SW480 (cell line): Measurements from ENCODE around the gene BAD.
"Not testable (repeated sequence)": the region's sequence is repeated elsewhere in the genome, so short reads cannot be mapped to it uniquely, and the experiment has no call there.

Source experiments
- DNase-seq: peaks from one replicate; pipeline ENCODE4 v3.0.0-alpha.2; 2016; ENCODE audit warnings: low spot score

Gene BAD

DNA sequence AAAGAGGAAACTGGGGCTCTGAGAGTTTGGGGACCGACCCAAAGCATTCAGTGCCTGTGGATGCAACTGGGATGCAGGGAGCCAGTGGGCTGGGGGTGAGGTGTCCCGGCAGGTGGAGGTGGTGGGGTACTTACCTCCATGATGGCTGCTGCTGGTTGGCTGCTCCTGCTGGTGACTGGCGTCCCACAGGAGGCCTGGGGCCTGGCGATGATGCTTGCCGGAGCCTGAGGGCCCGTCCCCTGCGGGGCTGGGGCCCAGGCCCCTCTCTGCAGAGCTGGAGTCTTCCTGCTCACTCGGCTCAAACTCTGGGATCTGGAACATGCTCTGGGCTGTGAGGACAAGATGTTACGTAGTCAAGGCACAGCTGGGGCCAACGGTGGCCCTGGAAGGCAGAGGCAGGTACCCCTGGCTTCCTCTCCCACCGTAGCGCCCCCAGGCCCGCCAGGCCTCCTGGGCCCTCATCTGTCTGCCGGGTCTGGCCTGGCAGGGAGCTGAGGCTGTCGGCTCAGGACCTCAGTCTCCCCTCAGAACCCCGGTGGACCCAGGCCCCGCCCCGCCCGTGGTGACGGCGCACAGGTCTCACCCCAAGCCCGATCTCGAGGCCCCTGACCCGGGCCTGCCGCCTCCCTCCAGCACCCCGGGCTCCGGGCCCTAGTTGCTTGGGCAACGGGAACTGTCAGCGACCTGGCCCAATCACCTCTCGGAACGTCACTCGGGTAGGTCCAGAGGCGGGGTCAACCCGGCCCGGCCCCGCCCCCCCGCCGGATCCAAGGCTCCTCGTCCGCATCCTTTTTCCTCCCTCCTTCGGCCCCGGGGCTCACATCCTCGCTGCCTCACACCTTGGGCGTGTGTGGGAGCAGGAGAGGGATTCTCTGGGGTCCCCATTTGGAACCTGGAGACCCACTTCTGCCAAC lies at the start of gene BAD:
TSS of gene BAD (minus strand) at position 618 of the 914 bp plus-strand sequence. CDS start at position 321, 297 bp downstream.
- DNase-seq, result peak; percentile 89

DNA sequence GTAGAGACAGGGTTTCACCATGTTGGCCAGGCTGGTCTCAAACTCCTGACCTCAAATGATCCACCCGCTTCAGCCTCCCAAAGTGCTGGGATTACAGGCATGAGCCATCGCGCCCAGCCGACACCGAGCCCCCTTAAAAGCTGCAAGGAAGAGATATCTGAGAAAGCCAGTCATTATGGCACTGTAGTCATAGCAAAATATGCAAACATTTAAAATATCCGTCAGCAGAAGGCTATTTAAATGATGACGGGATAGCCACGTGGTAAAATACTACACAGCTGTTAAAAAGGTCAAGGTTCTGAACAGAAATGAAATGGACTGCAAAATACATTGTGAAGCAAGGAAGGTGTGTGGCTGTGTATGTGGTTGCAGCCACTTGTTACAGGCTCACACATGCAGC lies 49.1 kb upstream of the BAD start:
- DNase-seq, result no peak

DNA sequence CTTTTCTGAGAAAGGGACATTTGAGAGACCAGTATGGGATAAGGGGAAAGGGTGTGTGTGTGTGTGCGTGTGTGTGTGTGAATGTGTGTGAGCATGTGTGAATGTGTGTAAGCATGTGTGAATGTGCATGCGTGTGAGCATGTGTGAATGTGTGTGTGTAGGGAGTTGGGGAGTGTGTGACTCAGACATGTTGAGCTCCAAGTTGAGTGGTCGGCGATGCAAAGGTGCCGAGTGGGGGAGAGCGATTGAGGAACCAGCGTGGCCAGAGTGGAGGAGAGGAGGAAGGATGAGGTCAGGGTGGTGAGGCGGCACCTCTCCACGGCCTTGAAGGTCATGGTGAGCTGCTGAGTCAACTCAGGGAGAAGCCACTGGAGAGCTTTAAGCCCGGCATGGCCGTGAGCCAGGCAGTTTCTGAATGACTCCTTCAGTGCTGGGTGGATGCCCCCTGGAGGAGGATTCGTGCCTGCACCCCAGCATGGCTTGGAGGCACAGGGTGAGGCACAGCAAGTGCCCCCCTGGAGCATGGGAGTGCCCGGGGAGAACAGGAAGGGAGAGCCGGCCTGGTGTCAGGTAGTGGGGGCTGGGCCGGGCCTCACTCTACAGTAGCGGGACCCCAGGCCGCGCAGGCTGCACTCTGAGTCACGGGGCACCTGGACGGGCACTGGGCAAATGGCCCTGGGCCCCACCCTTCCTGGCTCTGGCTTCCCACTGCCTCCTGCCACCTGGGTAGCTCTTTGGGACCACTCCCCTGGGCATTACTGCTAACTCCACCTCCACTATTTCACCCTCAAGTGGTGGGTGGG lies 47.3 kb upstream of the BAD start:
- DNase-seq, result peak; percentile 83

DNA sequence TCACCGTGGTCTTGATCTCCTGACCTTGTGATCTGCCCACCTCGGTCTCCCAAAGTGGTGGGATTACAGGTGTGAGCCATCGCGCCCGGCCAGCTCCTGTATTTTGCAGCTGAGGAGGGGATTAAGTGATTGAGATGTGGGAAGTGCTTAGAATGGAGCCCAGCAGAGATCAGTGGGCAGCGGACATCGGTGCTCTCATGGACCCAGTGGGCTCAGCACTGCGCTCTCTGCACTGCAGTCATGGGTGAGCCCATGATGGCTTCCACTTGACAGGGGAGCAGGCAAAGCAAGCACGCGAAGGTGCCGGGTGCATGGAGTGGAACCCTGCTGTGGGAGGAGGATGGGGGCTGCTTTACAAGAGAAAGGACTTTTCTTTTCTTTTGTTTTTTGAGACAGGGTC lies 46.4 kb upstream of the BAD start:
- no peak for DNase-seq

DNA sequence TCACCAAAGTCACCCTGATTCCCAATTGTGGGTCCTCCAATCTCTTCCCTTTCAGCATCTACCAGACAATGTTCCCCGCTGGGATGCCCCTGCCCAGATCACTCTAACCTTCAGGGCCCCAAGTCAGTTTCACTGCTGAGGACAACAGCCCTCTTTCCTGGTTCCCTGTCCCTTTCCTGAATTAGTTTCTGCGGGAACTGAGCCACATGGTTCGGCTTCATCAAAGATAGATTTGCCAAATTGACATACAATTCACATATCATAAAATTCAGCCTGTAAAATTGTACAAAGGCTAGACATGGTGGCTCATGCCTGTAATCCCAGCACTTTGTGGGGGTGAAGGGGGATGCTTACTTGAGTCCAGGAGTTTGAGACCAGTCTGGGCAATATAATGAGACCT lies 43.5 kb upstream of the BAD start:
- no peak for DNase-seq

DNA sequence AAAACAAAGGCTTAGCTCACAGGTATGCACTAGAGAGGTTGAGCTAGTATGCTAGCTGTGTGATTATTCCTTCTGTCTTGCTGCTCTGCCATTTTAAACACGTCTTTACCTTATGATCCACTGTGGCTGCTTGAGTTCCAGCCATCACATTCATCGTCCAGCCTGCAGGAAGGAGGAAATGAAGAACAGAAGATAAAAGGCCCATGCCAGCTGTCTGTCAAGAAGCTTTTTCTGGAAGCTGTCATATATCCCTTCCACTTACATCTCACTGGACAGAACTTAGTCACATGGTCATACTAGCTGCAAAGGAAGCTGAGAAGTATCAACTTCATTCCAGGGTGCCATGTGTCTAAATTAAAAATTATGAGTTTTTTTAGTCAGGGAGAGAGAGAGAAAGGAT lies 42.9 kb upstream of the BAD start:
- DNase-seq, result no peak

DNA sequence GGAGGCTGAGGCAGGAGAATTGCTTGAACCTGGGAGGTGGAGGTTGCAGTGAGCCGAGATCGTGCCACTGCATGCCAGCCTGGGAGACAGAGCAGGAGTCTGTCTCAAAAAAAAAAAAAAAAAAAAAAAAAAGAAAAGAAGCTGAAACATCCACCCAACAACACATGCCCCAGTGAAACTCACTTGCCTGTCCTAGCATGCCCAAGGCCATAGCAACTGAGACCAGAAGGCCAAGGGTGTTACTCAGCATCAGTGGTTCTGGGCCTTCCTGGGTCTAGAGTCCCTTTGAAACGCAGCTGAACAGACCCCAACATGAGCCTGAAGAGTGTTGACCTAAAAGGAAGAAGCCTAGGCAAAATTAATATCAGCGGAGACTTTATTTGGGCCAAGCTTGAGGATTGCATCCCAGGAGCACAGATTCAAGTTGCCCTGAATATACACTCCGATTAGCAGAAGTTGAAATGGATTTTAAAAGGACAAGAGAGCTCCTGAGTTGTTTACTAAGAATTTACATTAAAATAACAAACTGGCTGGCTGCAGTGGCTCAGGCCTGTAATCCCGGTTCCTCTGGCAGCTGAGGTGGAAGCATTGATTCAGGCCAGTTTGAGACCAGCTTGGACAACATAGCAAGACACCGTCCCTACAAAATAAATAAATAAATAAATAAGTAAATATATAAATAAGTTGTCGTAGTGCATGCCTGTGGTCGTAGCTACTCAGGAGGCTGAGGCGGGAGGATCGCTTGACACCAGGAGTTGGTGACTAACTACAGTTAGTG lies 40.4 kb upstream of the BAD start:
- DNase-seq, result no peak

DNA sequence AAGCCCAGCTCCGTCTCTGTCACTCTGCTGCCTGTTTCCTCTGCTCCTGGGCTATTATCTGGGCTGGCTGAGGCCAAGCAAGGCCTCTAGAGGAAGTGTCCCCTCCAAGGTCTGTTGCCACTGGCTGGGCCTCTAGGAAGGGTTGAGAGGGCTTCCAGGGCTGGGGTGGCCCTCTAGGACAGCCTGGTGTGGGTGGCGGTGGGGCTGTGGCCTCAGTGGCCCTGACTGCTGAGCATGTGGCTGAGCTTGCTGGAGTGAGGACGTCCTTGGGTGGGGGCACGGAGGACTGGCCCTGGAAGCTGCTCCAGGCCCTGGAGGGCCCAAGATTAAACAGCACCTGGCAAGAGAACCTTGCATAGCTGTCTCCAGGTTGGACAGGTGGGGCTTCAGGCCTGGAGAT lies 39.5 kb upstream of the BAD start:
- not testable (repeated sequence) for DNase-seq

DNA sequence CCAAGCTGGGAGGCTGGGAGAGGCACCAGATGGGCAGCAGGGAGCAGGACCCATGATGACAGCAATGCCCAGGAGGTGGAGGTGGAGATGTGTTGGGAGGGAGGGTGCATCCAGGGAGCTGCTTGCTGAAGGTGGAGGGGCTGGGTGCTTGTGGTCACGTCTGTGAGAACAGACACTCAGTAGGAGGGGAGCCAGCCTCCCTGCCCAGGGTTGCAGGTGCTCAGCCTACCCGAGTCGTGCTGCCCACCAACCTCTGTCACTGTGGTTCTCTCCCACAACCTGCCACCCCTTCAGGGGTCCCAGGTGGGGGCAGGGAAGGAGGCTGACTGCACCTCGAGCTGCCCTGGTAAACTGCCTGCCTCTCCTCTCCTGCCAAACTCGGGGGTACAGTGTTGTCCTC lies 38.9 kb upstream of the BAD start:
- no peak for DNase-seq

DNA sequence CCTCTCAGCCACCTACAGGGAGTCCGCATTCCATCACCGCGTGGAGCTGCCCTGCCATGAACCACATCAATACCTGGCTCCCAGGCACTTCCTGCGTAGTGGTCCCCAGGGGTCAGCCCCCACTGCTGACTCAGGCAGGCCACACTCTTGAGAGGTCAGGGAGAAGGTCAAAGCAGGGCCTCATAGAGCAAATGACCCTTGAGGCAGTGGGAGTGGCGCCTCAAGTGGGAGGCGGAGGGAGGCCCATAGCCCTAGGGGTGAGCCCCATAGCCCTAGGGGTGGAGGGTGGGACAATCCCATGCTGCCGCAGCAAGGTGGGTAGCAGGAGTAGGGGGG lies 38.4 kb upstream of the BAD start:
- DNase-seq, result peak; percentile 65

DNA sequence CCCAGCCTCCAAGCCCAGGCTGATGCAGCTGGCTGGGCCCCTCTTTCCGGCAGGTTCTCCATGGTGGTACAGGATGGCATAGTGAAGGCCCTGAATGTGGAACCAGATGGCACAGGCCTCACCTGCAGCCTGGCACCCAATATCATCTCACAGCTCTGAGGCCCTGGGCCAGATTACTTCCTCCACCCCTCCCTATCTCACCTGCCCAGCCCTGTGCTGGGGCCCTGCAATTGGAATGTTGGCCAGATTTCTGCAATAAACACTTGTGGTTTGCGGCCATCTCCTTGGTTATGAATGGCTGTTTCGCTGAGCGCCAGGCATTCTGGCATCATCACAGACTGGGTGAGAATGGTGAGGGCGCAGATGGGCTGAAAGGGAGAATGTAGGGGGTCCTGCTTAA lies 37.1 kb upstream of the BAD start:
- peak; percentile 78 for DNase-seq

DNA sequence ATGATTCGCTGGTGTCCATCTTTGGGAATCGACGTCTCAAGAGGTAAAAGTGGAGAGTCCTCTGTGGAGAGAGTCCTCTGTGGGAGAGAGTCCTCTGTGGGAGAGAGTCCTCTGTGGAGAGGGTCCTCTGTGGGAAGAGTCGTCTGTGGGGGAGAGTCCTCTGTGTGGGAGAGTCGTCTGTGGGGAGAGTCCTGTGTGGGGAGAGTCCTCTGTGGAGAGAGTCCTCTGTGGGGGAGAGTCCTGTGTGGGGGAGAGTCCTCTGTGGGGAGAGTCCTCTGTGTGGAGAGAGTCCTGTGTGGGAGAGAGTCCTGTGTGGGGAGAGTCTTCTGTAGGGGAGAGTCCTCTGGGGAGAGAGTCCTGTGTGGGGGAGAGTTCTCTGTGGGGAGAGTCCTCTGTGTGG lies 36.6 kb upstream of the BAD start:
- DNase-seq, result no peak

DNA sequence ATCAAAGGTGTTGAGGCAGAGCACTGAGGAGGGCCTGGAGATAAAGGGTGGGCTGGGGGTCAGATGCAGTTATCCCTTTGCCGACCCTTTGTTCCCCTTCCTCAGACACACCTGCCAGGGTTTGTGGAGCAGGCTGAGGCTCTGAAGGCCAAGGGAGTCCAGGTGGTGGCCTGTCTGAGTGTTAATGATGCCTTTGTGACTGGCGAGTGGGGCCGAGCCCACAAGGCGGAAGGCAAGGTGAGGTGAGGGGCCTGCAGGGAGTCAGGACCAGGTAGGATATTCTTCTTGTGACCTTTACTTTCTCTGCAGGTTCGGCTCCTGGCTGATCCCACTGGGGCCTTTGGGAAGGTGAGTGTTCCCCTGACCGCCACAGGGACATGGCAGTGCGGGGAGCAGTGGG lies 36.1 kb upstream of the BAD start:
- no peak for DNase-seq

DNA sequence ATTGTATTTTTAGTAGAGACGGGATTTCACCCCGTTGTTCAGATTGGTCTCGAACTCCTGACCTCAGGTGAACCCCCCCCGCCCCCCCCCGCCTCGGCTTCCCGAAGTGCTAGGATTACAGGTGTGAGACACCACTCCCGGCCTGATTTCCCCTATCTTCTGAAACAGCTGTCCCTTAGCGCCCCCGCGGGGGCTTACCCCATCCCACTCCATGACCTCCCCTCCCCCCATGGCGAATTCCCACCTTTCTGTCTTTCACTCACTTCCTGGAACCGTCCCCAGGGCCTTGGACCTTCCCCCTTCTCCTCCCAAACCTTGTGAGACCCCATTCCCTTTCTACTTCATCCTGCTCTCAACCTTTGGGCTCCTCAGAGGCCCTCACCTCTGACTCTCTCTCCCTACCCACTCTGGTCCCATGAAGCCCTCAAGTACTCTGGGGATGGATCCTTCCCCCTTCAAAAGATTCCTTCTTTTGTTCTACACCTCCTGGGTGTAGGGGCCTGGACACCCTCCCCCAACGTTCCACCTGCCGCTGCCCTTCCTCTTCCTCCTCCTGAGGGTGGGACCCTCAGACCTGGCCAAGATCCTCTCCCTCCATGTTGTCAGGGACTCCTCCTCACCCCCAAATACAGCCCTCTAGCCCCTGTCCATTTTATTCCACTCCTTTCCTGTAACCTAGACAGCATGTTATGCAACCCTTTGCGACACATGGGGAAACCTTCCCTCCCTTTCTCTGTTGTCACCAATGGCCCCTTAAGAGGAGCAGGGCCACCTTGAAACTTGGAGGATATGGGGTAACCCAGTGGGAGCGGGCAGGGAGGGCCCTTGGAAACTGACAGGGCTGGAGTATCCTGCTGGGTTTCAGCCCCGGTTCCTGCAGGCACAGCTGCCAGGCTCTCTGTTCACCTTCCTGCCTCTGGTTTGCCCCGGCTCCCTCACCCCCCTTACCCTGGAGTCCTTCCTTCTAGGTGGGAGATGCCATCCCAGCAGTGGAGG lies 34.6 kb upstream of the BAD start:
- DNase-seq, result no peak

DNA sequence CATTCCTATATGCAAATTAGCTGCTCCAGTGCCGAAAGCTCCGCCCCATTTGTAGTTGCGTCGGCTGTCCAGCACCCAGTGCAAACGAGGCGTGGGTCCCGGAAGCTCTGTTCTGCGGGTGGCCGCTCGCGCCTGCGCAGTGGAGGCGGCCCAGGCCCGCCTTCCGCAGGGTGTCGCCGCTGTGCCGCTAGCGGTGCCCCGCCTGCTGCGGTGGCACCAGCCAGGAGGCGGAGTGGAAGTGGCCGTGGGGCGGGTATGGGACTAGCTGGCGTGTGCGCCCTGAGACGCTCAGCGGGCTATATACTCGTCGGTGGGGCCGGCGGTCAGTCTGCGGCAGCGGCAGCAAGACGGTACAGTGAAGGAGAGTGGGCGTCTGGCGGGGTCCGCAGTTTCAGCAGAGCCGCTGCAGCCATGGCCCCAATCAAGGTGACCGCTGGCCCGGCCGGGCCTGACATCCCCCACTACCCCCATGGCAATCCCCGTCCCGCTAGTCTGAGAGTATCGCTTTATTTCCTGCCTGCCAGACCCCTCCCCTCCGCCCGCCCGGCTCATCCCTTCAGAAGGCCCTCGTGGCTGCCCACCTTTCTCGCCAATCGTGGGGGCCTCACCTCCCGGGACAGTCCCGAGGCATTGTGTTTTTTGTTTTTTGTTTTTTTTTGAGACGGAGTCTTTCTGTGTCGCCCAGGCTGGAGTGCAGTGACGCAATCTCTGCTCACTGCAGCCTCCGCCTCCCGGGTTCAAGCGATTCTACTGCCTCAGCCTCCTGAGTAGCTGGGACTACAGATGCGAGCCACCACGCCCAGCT lies 33.7 kb upstream of the BAD start, which contains the start of gene PRDX5:
TSS of gene PRDX5 (plus strand) at position 161 of the 805 bp plus-strand sequence. CDS start at position 256, 95 bp downstream.
- peak; percentile 97 for DNase-seq

DNA sequence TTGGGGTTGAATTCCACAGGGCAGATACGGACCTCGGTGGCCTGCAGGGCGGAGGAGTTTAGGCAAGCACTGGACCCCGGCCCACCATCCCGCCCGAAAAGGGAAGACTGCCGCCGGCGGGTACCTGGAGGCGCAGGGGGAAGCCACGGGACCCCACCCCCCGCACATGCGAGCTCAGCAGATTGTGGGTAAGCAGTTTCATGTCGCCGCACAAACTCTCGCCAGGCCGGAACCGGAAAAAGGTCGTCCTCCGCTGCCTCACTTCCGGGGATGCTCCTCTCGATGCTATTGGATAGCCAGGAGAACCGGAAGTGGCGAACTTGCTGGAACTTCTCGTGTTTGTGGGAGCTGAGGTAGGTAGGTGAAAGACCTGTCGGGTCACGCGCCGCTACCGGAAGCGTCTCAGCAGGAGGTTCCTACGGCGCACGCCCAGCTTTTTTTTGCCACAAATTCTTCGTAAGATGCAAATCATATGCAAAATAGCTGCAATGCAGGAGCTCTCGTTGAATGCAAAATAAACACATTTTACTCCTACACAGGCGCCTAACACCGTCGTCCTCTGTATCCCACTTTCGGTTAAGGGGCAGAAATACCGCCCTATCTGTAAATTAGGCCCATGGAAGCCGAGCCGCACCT lies 33.0 kb upstream of the BAD start, which contains the start of gene TRMT112:
TSS of gene TRMT112 (minus strand) at position 235 of the 636 bp plus-strand sequence. CDS start at position 202, 33 bp downstream.
- peak; percentile 100 for DNase-seq

DNA sequence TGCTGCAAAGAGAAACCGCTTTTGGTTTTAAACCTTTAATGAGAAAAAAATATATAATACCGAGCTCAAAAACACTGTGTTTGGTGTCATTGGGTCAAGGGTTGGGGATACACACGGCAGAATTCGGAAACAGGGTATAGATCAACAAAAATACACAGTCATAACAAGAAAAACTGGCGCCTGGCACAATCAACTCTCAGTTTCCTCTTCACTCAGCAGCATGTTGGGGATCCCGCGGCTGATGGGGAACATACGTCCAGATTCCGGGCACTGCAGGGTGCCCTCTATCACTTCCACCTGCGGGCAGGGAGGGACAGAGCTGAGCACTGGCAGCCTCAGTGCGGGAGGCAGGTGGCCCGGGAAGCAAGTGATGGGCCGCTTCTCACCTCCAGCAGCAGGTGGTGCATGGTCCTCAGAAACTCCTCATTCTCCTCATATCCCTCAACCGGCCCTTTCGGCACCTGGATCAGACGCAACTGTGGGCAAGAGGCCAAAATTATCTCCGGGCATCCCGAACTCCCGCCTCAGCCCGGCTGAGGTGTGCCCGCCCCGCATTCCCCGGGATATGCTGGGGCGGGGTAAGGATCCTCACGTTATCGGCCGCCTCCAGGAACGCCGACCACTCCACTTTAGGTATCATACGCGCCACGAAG lies 32.3 kb upstream of the BAD start:
- peak; percentile 87 for DNase-seq

DNA sequence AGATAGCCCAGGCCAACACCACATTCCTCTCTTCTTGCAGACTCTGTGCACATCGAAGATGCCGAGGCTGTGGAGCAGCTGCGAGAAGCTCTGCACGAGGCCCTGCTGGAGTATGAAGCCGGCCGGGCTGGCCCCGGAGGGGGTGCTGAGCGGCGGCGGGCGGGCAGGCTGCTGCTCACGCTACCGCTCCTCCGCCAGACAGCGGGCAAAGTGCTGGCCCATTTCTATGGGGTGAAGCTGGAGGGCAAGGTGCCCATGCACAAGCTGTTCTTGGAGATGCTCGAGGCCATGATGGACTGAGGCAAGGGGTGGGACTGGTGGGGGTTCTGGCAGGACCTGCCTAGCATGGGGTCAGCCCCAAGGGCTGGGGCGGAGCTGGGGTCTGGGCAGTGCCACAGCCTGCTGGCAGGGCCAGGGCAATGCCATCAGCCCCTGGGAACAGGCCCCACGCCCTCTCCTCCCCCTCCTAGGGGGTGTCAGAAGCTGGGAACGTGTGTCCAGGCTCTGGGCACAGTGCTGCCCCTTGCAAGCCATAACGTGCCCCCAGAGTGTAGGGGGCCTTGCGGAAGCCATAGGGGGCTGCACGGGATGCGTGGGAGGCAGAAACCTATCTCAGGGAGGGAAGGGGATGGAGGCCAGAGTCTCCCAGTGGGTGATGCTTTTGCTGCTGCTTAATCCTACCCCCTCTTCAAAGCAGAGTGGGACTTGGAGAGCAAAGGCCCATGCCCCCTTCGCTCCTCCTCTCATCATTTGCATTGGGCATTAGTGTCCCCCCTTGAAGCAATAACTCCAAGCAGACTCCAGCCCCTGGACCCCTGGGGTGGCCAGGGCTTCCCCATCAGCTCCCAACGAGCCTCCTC lies 31.4 kb upstream of the BAD start:
- DNase-seq, result not testable (repeated sequence)
